Breast epithelium (tissue), 4 donors: Measurements from ENCODE around the gene STRN4. TPM values are rescaled to one million over a fixed set of nuclear protein-coding genes. Genes with fewer than 3 reads are reported as not detected.

Experiments used
- DNase-seq, 2 donors: peaks; one replicate each; pipeline ENCODE4 v3.0.0-alpha.2; 2019; ENCODE audit warnings: low spot score in 2 of 2
- H3K27ac ChIP-seq, 2 donors: fragments of 200-600 bp; sonication (generic) in 1 of 2; one replicate each; pipeline ENCODE4 v1.5.1; 2016 to 2019; ENCODE audit warnings: mild to moderate bottlenecking in 1 of 2
- H3K27me3 ChIP-seq, 2 donors: fragments of 200-600 bp; sonication (generic) in 1 of 2; one replicate each; pipeline versions ENCODE4 v1.5.1 to v1.6.0; 2017 to 2019; ENCODE audit warnings: control low read depth in 1 of 2, mild to moderate bottlenecking in 1 of 2
- H3K36me3 ChIP-seq: fragments of 200-600 bp; one replicate; pipeline ENCODE4 v1.5.1; 2019
- H3K4me1 ChIP-seq, 2 donors: fragments of 200-600 bp; sonication (generic); one replicate each; pipeline ENCODE4 v1.5.1; 2016 to 2019; ENCODE audit warnings: control low read depth in 1 of 2
- H3K4me3 ChIP-seq, 3 donors: fragments of 200-600 bp; sonication (generic); 1 replicate in 2 of 3; 2 replicates in 1 of 3; pipeline ENCODE4 v1.5.1; 2016 to 2019; ENCODE audit warnings: mild to moderate bottlenecking in 3 of 3, moderate library complexity in 2 of 3
- H3K9me3 ChIP-seq, 2 donors: fragments of 200-600 bp; sonication (generic) in 1 of 2; one replicate each; pipeline ENCODE4 v1.5.1; 2016 to 2019; ENCODE audit warnings: control low read depth in 1 of 2
- POLR2A ChIP-seq: fragments of 450-650 bp; IDR thresholded peaks from one replicate; pipeline ENCODE4 v1.6.1; 2016; ENCODE audit warnings: antibody characterized with exemption, mild to moderate bottlenecking, moderate library complexity
- POLR2AphosphoS5 ChIP-seq, 3 donors: sonication (generic); formaldehyde crosslinking; IDR thresholded peaks; one replicate each; pipeline ENCODE4 v1.6.1; 2017; ENCODE audit warnings: antibody characterized with exemption in 3 of 3
- intact Hi-C: fragments of 100-400 bp; cut with DNase I; formaldehyde crosslinking; loops from one replicate; pipeline ENCODE4 v1.15.1; 2023; ENCODE audit warnings: low total_unique reads
- total RNA-seq, 3 donors: library from RNA; depleted of rRNA; stranded (reverse); fragments of >200 nt; gene quantifications; one replicate each; pipeline ENCODE4 v1.1.0, GENCODE V29; 2016
- TF ChIP-seq, protein P1 (sequence below), 3 donors: fragments of 450-650 bp; IDR thresholded peaks; one replicate each; pipeline ENCODE4 v1.5.1; 2016 to 2017; ENCODE audit warnings: antibody characterized with exemption in 3 of 3, mild to moderate bottlenecking in 3 of 3, moderate library complexity in 3 of 3

The STRN4 gene
- total RNA-seq, 3 donors from 2014 or later = 45.0 to 57.0 (median 53.7) TPM

DNA sequence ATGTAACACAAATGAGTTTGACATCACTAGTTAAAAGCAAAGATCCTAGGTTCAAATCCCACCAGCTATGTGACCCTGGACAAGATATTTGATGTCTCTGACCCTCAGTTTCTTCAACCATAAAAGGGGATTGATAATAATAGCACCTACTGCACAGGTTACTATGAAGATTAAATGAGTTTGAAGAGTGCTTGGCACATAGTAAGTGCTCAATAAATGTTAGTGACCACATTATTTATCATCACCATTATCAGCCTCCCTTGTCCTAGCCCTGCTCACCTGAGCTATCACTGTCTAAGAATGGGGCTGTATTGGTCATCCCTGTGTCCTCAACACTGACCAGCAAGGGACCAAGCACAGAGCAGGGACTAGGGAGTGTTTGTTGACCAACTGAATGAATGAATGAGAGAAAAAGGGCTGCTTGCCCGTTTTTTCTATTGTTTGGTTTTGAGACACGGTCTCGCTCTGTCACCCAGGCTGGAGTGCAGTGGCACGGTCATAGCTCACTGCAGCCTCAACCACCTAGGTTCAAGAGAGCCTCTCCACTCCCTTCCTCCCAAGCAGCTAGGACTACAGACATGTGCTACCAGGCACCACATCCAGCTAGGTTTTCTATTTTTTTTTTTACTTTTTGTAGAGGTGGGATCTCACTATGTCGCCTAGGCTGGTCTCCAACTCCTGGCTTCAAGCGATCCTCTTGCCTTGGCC, 58.7 kb downstream of the STRN4 start:
- Histone ChIP-seq H3K36me3 (peaks cover 14% of the 10 kb centered on the region), H3K4me1 (no peaks in the 10 kb centered on the region), H3K4me3 (no peak overlapping the region), H3K27me3 (no peaks in the 10 kb centered on the region), H3K27ac (no peak overlapping the region), H3K9me3 (no peaks in the 10 kb centered on the region)
- TF ChIP-seq POLR2A (no peak), POLR2AphosphoS5 (IDR thresholded peaks at IDR 0.05) (no peak)
- TF ChIP-seq, protein P1, sequence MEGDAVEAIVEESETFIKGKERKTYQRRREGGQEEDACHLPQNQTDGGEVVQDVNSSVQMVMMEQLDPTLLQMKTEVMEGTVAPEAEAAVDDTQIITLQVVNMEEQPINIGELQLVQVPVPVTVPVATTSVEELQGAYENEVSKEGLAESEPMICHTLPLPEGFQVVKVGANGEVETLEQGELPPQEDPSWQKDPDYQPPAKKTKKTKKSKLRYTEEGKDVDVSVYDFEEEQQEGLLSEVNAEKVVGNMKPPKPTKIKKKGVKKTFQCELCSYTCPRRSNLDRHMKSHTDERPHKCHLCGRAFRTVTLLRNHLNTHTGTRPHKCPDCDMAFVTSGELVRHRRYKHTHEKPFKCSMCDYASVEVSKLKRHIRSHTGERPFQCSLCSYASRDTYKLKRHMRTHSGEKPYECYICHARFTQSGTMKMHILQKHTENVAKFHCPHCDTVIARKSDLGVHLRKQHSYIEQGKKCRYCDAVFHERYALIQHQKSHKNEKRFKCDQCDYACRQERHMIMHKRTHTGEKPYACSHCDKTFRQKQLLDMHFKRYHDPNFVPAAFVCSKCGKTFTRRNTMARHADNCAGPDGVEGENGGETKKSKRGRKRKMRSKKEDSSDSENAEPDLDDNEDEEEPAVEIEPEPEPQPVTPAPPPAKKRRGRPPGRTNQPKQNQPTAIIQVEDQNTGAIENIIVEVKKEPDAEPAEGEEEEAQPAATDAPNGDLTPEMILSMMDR (IDR thresholded peaks at IDR 0.05) = no peak
- intact Hi-C loops = loop anchor here (5.0 kb wide), 1 partner anchor 535 kb away; no protein-coding TSS in a partner anchor
- no peak for DNase-seq

DNA sequence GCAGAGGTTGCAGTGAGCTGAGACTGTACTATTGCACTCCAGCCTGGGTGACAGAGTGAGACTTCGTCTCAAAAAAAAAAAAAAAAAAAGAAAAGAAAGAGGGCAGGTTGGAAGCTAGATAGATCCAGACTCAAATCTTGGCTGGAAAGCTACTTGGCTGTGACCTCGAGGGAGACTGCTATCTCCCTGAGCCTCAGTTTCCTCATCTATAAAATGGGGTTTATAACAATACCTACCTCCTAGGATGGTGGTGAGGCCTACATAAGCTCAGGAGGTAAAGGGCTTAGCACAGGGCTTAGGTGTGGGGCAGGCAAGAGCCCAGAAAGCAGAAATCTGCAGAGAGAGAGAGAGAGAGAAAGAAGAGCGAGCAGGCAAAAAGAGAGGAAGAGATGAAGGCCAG, 61.1 kb downstream of the STRN4 start:
- no peaks in the 10 kb centered on the region for H3K36me3 ChIP-seq
- no peak overlapping the region for H3K4me3 ChIP-seq
- DNase-seq = no peak
- TF ChIP-seq POLR2AphosphoS5 (IDR thresholded peaks at IDR 0.05) (no peak), POLR2A (no peak)
- TF ChIP-seq, protein P1 (IDR thresholded peaks at IDR 0.05) = no peak
- H3K9me3 ChIP-seq = no peaks in the 10 kb centered on the region
- no peaks in the 10 kb centered on the region for H3K27me3 ChIP-seq
- H3K27ac ChIP-seq = no peak overlapping the region
- H3K4me1 ChIP-seq = no peaks in the 10 kb centered on the region
- intact Hi-C loops = loop anchor here (5.0 kb wide), 1 partner anchor 537 kb away; no protein-coding TSS in a partner anchor

DNA sequence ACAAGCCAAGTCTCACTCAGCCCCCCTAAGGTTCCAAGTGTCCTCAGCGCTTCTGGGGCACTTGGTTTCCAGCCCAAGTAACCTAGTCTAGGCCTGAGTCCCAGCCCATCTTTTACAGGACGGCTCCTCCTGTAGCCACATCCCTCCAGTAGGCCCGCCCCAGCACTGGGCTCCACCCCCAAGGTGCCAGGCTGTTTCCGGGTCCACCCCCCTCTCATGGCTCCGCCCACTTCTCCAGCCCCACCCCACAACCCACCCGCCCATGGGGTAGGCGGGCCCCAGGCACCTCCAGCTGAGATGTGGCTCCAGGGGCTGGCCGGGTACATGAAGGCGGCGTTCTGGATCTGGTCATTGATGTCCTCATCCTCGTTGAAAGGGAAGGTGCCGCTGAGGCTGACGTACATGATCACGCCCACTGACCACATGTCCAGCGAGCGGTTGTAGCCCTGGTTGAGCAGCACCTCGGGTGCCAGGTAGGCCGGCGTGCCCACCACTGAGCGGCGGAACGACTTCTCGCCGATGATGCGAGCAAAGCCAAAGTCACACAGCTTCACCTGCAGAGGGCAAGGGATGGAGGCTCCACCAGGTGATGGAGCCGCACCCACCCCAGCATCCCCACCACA, 68.0 kb downstream of the STRN4 start:
- Histone ChIP-seq H3K27me3 (no peaks in the 10 kb centered on the region), H3K4me3 (no peak overlapping the region), H3K4me1 (no peaks in the 10 kb centered on the region), H3K36me3 (peaks cover 8% of the 10 kb centered on the region), H3K9me3 (no peaks in the 10 kb centered on the region), H3K27ac (no peak overlapping the region)
- no peak for DNase-seq
- no peak for TF ChIP-seq POLR2A
- TF ChIP-seq POLR2AphosphoS5 (IDR thresholded peaks at IDR 0.05) = no peak
- TF ChIP-seq, protein P1 (IDR thresholded peaks at IDR 0.05) = no peak
- intact Hi-C loops = no loop called here

DNA sequence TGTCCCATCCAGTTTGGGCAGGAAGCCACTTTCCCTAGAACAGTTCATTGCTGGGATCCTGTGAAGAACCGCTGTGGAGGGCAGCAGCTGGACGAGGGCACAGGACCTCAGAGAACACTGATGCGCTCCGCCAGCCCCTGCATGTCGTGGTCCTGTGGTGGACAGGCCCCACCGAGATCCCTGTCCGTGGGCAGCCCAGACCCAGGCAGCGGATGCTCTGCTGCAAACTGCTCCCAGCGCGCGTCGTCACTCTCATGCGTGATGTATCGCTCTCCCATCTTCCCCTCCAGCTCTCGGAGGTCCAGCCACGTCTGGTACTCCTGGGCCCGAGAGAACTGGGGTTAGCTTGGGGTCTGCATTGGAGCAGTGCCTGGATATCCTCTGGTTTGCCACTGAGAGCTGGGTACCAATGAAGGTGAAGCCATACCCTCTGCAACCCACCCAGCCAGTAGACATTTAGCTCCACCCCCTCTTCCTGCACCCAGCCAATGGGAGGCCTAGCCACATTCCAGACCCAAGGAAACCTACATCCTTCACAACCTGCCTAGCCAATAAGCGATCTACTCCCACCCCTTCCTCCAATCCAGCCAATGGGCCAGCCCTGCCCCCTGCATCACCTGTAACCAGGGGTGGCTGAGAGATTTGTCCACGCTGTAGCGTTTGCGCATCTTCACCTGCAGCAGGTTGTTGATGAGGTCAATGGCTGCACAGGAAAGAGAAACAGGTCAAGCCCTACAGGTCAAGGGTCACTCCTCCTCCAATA, 71.7 kb downstream of the STRN4 start:
- H3K9me3 ChIP-seq = no peaks in the 10 kb centered on the region
- H3K27ac ChIP-seq = no peak overlapping the region
- no peaks in the 10 kb centered on the region for H3K27me3 ChIP-seq
- TF ChIP-seq, protein P1 (IDR thresholded peaks at IDR 0.05) = no peak
- TF ChIP-seq POLR2A = no peak
- no peak for DNase-seq
- H3K4me3 ChIP-seq = no peak overlapping the region
- peaks cover 8% of the 10 kb centered on the region for H3K36me3 ChIP-seq
- intact Hi-C loops = no loop called here
- no peaks in the 10 kb centered on the region for H3K4me1 ChIP-seq

DNA sequence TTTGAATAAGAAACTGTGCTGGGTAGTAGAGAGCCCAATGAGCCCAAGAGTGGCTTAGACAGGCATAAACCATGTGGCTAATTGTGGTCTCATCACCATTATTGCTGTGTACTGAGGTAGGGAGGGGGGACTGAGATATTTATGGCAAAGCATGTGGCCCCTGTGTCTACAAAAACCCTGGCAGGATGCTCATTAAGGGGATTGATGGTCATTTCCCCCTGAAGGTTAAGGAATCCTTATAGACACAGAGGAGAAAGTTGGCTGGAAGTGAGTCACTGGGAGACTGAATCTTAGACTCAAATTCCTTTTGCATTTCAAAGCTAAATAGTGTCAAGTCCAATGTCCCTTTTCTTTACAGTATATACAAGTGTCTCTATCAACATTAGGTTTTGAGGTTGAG, 75.4 kb downstream of the STRN4 start:
- Histone ChIP-seq H3K27ac (no peak overlapping the region), H3K27me3 (no peaks in the 10 kb centered on the region), H3K9me3 (no peaks in the 10 kb centered on the region), H3K36me3 (no peaks in the 10 kb centered on the region), H3K4me1 (no peaks in the 10 kb centered on the region), H3K4me3 (no peak overlapping the region)
- DNase-seq = no peak
- intact Hi-C loops = no loop called here
- TF ChIP-seq, protein P1 (IDR thresholded peaks at IDR 0.05) = no peak
- no peak for TF ChIP-seq POLR2AphosphoS5 (IDR thresholded peaks at IDR 0.05)
- TF ChIP-seq POLR2A = no peak
